Astrocyte of the cerebellum (primary cell): ENCODE data around the gene SLC35G3.
"Not testable (repeated sequence)": the region's sequence is repeated elsewhere in the genome, so short reads cannot be mapped to it uniquely, and the experiment has no call there.

Experiments
- DNase-seq: peaks from one replicate; pipeline ENCODE4 v3.0.0-alpha.2; 2011; ENCODE audit warnings: low read depth
- H3K4me3 ChIP-seq: 2 replicates; pipeline ENCODE4 v1.5.1; 2011; ENCODE audit warnings: mild to moderate bottlenecking, low read depth, low read length, moderate library complexity
- in situ Hi-C: cut with HindIII; loops from 2 replicates; pipeline ENCODE4 v1.10.0; 2017; ENCODE audit warnings: low sequenced_read_pairs
- TF ChIP-seq, protein P1 (sequence below): IDR thresholded peaks from 2 replicates; pipeline ENCODE4 v1.5.1; 2012; ENCODE audit warnings: low read length, low read depth, moderate library complexity, mild to moderate bottlenecking; ENCODE audit errors: missing control alignments

Gene SLC35G3

DNA sequence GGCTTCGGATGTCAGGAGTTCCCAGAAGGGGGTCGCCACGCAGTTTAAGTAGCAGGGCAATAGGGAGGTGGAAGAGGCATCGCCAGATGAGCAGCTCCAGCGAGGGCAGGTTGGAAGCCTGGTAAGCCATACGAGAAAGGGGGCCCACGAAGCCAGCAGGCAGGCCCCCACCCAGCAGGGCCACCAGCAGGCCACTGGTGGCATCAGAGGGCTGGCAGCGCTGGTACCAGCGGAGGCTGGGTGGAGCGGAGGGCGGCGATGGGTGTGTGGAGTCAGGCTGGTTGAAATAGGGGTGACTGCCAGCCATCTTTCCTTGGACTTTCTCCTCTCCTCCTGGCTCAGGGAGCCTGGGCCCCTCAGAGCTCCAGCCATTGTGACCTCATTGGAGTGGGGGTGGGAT is at the start of gene SLC35G3:
SLC35G3 (minus strand) TSS at position 393 of the 400 bp plus-strand sequence; CDS start at position 307, 86 bp downstream.
- DNase-seq, H3K4me3 ChIP-seq, in situ Hi-C loops: not testable (repeated sequence)

DNA sequence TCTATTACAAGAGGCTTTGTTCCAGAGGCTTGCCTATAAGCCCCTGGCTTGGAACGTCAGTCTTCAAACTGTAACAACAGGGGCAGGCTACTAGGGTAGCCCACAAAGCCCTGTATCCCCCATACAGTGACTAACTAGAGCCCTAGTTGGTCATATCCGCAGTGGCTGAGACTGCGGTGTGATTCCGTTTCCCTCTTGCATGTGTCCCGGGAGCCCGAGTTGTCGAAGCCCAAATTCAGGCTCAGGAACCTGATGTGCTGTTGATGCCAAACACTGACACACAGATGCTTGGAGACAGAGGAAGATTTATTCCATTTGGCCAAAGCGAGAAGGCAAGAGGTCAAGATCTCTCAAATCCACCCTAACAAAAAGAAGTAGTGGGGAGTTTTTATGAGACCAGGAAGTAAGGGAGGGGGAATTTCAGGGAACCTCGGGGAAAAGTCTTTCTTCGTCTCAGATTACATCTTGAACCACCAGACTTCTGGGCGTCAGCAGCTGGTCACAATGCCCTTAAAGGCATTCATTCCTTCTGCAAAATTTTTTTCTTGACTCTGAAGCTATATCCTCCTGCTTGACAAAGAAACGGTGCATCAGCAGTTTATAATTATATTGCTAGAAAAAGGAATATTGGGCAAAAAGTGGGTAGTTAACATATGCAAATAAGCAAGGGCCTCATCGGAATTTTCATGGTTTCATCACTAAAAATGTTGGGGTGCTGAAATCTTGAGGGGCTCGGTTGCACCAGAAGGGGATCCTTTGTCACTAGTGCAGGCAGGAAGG is 49.6 kb upstream of the SLC35G3 start:
- TF ChIP-seq, protein P1, sequence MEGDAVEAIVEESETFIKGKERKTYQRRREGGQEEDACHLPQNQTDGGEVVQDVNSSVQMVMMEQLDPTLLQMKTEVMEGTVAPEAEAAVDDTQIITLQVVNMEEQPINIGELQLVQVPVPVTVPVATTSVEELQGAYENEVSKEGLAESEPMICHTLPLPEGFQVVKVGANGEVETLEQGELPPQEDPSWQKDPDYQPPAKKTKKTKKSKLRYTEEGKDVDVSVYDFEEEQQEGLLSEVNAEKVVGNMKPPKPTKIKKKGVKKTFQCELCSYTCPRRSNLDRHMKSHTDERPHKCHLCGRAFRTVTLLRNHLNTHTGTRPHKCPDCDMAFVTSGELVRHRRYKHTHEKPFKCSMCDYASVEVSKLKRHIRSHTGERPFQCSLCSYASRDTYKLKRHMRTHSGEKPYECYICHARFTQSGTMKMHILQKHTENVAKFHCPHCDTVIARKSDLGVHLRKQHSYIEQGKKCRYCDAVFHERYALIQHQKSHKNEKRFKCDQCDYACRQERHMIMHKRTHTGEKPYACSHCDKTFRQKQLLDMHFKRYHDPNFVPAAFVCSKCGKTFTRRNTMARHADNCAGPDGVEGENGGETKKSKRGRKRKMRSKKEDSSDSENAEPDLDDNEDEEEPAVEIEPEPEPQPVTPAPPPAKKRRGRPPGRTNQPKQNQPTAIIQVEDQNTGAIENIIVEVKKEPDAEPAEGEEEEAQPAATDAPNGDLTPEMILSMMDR: no peak
- no peak for DNase-seq
- peak overlapping the region; percentile 87 for H3K4me3 ChIP-seq
- in situ Hi-C loops: no loop called here

DNA sequence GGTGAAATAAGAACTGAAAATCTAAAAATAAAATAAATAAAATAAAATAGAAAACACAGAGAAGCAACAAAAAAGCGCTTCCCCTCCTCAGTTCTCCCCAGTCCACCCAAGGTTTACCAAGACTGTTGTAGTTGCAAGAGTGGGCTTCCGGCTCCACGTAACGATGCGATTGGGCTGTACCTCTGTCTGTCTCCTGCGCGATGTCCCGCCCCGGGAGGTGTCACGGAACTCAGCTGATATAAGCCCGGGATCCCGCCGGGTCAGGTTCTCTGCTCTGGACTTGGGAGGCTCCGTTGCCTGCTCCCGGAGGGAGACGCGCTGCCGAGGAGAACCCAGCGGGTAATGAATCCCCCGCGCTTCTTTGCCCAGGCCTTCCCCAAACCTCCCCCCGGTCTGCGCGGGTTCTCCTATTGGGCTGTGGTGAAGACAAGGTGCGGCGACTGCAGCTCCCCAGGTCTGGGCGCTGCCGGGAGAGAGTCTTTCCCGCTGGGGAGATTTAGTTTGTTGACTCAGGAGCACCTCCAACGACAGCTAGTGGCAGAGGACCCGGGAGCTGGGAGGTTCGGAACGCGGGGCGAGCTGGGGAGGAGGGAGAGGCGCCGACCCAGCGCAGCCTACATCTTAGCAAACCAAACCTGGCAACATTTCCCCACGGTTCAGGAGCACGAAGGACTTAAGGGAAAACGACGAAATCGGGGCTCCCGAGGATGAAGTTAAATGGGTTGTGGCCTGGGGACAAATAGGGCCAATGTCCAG is 48.8 kb upstream of the SLC35G3 start, which contains the start of gene SLFN5:
SLFN5 (plus strand) TSS at position 268 of the 756 bp plus-strand sequence. CDS start 15,619 bp downstream, outside the sequence.
- peak; percentile 74 for DNase-seq
- H3K4me3 ChIP-seq: peak within 1 kb of the TSS; percentile 87
- in situ Hi-C loops: no loop called here
- TF ChIP-seq, protein P1: no peak

DNA sequence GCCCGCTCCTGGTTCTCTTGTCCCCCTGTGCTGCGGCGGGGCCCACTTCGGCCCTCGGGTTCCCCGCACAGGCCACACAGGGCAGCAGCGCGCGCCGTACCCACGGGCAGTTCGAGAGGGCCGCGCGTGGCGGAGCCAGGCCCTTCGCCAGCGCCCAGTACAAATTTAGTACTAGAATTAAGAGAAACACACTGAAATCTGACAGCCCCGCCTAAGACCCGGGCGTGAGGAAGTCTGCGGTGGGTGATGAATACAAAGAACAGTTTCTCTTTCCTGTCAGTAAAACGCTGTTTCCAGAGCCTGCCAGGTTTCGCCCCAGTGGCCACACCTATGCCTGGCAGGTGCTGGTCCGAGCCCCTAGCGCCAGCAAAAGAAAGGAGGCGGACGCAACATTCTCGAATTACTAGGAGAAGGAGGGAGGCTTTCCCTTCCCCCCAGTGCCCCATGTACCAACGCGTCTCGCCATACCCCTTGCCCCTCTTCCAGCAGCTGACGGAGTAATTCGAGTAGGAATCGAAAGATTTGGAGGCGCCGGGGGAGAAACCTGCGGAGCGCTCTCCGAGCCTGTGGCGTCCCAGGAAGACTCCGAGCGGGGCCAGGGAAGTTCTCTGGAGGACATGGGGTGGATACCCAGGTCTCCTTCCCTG is 48.1 kb upstream of the SLC35G3 start:
- TF ChIP-seq, protein P1: peak; percentile 26
- DNase-seq: no peak
- in situ Hi-C loops: no loop called here
- peak overlapping the region; percentile 87 for H3K4me3 ChIP-seq

DNA sequence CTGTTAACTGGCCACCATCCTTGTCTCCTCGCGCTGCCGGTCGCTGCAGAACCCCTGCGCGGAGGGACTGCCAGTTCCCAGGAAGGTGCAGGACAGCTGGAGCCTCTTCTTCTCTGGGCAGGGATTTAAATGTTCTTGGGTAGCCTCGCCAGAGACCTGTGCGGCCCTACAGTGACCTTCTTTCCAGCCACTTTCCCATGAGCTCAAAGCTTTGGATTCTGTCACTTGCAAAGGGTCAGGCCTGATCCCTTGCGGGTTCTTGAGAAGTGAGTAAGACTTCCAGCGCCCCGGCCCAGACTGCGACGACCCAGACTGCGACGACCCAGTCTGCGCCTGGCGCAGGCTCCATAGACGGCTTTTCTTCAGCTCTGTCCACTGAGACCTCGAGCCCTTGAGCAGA is 47.3 kb upstream of the SLC35G3 start:
- no peak for DNase-seq
- H3K4me3 ChIP-seq: peak overlapping the region; percentile 87
- TF ChIP-seq, protein P1: no peak
- in situ Hi-C loops: no loop called here

DNA sequence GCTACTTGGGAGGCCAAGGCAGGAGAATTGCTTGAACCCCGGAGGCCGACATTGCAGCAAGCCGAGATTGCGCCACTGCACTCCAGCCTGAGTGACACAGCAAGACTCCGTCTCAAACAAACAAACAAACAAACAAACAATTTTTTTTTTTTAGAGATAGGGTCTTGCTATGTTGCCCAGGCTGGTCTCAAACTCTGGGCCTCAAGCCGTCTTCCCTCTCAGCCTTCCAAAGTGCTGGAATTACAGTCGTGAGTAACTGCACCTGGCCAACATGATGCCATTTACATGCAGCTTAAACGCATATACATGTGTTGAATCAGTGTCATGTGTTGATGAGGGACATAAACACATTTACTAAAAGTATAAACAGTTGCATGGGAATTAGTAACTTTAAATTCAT is 46.7 kb upstream of the SLC35G3 start:
- TF ChIP-seq, protein P1: no peak
- no peak overlapping the region for H3K4me3 ChIP-seq
- DNase-seq: no peak
- in situ Hi-C loops: no loop called here

DNA sequence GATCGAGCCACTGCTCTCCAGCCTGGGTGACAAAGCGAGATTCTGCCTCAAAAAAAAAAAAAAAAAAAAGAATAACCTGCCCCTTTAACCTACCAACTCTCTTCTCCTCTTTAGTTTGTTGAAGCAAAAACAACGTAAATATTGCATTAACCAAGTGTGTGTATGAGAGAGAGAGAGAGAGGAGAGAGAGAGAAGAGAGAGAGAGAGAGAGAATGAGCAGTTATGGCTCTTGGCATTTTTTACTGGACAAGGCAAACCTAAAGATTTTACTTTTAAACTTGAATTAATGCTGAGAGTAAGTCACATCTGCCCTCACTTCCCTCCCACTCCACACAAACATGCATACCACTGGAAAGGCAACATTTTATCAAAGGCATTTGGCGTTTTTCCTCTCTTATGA is 45.6 kb upstream of the SLC35G3 start:
- no peak overlapping the region for H3K4me3 ChIP-seq
- DNase-seq: no peak
- TF ChIP-seq, protein P1: no peak
- in situ Hi-C loops: no loop called here
